Glomerular endothelial cell (primary cell): ENCODE results near the gene MRPL52. TPM values are rescaled to one million over a fixed set of nuclear protein-coding genes. Genes with fewer than 3 reads are reported as not detected.
"Not testable (repeated sequence)": the region's sequence is repeated elsewhere in the genome, so short reads cannot be mapped to it uniquely, and the experiment has no call there.

Source experiments
- DNase-seq: peaks from one replicate; pipeline ENCODE4 v3.0.0-alpha.2; 2011; ENCODE audit warnings: low read depth, low spot score; ENCODE audit errors: extremely low read depth
- total RNA-seq: library from RNA; depleted of rRNA; stranded (reverse); fragments of >200 nt; gene quantifications from 2 replicates; pipeline ENCODE4 v1.2.3, GENCODE V29; 2015

Gene MRPL52
- total RNA-seq, 1 donor from 2014 or later, result 97.6 TPM

DNA sequence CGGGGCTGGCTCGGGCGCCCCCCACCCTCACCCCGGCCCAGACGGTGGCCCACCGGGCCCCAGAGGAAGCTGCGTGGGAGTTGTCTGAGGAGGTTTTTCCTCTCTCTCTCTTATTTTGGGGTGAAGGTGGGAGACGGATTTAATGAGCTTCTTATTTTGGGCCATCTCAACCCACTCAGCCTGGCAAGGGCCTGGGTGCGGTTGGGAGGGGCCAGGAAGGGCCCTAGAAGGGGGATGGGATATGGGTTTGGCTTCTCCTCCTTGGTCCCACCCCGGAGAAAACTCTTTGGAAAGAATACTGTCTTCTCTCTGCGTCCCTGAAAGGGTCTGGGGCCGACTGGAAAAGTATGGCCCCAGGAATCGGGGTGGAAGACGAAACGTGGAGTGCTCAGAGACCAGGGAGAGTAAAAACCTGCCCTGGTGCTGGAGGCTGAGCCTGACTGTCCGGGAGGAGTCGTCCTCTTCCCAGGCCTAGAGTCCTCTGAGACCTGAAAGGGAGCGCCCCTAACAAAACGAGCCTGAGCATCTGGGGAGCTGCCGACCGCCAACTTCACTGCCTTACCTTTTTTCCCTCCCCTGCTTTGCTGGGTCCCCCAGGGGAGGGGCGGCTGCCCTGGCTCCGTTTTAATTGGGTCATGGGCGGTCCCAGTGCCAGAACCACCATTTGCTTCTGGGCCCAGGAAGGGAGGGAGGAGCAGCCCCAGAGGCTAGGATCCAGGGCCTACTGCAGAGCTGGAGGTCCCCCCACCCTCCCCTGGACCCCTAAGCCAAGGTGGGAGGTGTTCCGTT is 8.3 kb downstream of the MRPL52 start:
- no peak for DNase-seq

DNA sequence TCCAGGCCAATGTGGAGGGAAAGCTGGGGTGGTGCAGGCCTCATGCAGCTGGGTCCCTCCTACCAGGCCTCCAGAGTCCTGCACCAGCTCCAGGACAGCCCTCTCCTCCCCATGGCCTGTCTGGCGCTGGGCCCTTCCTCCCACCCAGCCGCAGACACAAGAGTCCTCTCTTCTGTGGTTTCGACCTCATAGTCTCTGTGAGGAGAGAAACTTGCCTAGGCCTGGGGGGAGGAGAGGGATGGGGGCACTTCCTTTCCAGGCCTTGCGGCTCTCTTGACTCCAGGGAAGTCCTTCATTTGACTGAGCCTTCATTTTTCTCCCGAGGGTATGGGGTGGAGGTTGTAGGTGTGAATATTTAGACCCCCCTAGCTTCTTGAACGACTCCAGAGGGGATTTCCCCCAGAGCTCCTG is 8.9 kb downstream of the MRPL52 start:
- no peak for DNase-seq

DNA sequence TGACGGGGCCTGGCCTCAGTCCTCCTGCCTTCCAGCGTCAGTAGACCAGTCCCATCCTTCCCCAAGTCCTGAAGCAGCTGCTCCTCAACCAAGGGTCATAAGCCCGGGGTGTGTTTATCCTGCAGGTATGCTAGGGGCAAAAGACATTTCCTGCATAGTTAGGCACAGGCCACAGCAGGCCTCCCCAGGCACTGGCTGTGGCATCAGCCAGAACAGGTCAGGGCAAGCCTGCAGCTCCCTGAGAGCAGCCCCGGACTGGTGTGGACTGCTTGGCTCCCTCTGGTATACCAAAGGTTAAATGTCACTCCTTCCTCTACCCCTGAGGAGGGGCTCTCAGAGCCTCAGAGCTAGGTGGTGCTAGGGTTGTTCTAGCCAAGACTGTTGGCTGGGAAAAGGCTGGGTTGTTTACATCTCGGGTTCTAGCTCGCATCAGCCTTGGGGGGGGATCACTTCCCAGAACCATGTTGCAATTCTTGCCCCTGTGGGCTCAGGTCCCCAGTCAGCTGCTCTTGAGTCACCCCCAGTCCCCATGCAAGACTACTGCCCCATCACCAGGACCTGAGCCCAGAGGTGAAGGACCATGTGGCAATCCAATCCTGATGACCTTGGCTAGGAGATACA is 9.6 kb downstream of the MRPL52 start:
- no peak for DNase-seq

DNA sequence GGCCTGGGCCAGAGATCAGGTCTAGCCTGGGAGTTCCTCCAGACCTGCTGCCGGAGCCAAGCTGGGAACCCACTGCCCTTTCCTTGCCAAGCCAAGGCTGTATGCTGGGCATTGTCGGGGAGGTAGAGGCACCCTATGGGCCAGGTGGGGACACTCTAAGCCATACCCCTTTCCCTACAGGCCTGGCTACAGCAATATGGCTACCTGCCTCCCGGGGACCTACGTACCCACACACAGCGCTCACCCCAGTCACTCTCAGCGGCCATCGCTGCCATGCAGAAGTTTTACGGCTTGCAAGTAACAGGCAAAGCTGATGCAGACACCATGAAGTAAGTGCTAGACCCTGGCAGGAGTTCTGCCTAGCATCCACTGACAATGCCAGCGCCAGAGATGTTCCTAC is 11.6 kb downstream of the MRPL52 start:
- DNase-seq, result no peak

GRCh38 chr14:22841769-22842168 is 12.1 kb downstream of the MRPL52 start:
- DNase-seq, result no peak

DNA sequence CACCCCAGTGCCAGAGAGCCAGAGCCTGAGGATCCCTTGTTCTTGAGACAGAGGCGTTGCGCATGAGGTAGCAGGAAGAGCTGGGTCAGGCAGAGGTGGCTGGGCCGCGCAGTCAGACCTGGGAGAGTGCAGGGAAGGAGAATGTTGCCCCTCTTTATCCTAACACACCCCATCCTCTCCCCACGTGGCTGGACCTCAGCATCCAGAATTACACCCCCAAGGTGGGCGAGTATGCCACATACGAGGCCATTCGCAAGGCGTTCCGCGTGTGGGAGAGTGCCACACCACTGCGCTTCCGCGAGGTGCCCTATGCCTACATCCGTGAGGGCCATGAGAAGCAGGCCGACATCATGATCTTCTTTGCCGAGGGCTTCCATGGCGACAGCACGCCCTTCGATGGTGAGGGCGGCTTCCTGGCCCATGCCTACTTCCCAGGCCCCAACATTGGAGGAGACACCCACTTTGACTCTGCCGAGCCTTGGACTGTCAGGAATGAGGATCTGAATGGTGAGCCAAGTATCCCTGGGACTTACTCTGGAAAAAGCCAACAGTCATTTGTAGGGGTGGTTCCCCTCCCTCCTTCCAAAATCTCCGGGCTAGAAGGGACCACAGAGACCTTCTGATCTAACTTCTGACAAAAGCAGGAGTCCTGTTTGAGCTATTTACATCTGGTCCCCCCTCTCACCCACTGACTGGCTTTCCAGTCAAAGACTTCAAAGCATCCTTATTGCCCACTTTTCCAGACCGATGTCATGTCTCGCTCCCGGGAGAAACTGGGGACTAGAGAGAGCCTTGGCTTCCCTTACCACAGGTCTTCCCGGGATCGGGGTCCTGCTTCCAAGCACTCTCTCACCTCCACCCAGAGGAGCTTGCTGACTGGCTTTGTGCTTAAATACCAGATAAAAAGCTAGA is 12.8 kb downstream of the MRPL52 start:
- no peak for DNase-seq

- no peak for DNase-seq
Observed at GRCh38 chr14:22843123-22843925, 13.6 kb downstream of the MRPL52 start.

DNA sequence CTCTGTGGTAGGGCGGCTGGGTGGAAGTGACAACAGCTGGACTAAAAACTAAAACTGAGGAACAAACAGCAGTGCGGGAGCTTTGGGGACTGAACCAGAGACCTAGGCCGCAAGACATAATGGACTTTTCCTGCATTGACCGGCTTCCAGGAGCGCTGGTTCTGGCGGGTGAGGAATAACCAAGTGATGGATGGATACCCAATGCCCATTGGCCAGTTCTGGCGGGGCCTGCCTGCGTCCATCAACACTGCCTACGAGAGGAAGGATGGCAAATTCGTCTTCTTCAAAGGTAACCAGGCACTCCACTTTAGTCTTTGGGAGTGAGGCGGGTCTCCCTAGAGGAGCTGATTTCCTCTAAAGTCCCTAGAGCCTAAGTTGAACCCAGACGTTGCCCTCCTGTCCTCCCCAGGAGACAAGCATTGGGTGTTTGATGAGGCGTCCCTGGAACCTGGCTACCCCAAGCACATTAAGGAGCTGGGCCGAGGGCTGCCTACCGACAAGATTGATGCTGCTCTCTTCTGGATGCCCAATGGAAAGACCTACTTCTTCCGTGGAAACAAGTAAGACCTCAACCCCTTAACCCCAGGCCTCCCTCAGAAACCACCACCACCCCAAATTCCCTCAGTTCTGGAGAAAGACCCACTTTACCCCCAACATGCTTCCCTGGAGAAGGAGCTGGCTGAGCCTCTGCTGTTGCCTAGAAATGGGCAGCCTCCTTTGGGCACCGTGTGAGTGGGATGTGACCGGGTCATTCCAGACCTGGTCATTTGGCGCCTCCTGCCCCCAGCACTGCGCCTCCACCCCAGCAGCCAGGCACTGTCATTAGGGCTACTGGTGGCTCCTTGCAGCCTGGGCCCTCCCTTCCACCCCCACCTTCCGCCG is 14.8 kb downstream of the MRPL52 start:
- no peak for DNase-seq

DNA sequence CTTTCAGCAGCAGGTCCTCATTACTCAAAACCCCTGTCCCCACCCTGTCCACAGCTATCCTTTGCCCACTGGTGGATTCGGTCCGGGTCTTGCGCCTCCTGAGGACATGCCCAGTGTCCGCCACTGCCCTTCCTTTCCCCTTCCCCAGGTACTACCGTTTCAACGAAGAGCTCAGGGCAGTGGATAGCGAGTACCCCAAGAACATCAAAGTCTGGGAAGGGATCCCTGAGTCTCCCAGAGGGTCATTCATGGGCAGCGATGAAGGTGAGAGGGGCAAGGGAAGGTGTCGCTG is 15.4 kb downstream of the MRPL52 start:
- no peak for DNase-seq

DNA sequence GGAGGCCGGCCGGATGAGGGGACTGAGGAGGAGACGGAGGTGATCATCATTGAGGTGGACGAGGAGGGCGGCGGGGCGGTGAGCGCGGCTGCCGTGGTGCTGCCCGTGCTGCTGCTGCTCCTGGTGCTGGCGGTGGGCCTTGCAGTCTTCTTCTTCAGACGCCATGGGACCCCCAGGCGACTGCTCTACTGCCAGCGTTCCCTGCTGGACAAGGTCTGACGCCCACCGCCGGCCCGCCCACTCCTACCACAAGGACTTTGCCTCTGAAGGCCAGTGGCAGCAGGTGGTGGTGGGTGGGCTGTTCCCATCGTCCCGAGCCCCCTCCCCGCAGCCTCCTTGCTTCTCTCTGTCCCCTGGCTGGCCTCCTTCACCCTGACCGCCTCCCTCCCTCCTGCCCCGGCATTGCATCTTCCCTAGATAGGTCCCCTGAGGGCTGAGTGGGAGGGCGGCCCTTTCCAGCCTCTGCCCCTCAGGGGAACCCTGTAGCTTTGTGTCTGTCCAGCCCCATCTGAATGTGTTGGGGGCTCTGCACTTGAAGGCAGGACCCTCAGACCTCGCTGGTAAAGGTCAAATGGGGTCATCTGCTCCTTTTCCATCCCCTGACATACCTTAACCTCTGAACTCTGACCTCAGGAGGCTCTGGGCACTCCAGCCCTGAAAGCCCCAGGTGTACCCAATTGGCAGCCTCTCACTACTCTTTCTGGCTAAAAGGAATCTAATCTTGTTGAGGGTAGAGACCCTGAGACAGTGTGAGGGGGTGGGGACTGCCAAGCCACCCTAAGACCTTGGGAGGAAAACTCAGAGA is 16.3 kb downstream of the MRPL52 start:
- DNase-seq, result no peak

DNA sequence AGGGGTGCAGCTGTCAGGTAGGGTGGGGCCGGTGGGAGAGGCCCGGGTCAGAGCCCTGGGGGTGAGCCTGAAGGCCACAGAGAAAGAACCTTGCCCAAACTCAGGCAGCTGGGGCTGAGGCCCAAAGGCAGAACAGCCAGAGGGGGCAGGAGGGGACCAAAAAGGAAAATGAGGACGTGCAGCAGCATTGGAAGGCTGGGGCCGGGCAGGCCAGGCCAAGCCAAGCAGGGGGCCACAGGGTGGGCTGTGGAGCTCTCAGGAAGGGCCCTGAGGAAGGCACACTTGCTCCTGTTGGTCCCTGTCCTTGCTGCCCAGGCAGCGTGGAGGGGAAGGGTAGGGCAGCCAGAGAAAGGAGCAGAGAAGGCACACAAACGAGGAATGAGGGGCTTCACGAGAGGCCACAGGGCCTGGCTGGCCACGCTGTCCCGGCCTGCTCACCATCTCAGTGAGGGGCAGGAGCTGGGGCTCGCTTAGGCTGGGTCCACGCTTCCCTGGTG is 17.2 kb downstream of the MRPL52 start:
- DNase-seq, result no peak

DNA sequence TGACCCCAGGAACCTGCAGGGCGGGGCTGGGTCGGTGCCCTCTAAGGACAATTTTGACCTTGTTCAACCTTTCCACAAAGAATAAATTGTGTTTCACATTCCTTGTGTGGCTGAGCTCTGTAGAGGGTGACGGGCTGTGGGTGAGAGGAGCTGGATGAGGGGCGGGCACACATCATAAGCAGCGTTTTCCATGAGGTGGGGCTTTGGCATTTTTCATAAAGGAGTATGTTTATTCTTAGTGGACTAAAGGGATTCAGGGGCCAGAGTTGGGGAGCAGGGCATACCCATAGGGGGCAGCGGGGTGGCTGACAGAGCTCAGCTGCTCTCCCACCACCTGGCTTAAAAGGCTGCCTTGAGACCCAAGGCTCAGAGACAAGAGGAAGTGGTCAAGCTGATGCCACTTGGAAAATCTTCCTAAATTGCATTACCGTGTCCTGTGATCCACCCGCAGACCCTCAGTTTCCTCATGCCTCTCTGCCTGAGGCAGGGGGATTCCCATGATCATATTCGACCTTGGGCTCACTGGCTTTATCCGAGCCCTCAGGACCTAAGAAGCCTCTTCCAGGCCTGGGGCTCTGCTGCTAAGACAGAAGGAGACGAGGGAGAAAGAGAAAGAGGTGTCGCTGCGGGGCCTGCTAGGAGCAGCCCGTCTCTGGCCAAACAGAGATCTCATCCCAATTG is 18.1 kb downstream of the MRPL52 start:
- DNase-seq, result no peak

DNA sequence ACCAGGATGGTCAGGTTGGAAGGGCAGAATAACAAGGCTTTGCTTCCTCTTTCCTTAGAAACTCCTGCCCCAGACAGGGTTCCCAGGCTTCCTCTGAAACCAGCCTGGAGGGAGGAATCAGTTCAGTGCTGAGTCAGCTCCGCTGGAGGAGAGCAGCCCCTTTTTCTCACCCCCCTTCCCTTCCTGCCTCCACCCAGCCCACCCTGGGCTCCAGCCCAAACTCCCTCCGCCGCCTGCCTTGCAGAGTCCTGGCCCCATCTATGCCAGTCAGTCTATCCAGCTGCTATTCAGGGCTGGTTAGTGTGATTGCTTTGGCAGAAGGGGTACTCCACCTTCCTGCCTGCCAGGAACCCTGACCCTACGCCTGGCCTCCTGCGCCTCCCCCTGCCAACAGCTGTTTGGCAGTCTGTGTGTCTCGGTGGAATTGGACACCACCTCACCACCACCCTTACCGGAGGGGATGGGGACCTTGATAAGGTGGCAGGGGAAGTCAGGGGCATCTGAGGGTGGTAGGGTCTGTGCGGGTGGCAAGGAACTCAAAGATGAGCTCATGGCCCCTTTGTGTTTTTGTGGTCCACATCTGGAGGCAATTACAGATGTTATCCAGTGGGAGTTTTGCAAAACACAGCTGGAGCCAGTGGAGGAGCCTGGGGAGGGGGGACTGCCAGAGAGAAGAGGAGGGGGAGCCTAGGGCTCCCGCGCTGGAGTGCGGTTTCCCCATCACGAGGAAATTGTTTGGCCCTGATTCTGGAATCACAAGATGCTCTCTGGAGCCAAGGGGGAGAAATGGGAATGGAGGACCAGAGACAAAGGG is 18.9 kb downstream of the MRPL52 start:
- no peak for DNase-seq

- DNase-seq, result no peak
Observed at GRCh38 chr14:22849212-22849819, 19.6 kb downstream of the MRPL52 start.

- no peak for DNase-seq
Observed at GRCh38 chr14:22850944-22851764, 21.5 kb downstream of the MRPL52 start.

DNA sequence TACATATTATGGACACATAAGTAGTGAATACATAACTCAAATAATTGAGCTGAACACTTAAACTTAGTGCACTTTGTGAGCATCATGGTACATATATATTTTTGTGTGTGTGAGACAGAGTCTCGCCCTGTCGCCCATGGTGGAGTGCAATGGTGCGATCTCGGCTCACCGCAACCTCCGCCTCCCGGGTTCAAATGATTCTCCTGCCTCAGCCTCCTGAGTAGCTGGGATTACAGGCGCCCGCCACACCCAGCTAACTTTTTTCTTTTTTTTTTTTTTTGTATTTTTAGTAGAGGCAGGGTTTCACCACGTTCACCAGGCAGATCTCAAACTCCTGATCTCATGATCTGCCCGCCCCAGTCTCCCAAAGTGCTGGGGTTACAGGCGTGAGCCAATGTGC is 22.5 kb downstream of the MRPL52 start:
- not testable (repeated sequence) for DNase-seq
